ENCODE data around the gene GNPDA1. TPM values are rescaled to one million over a fixed set of nuclear protein-coding genes. Genes with fewer than 3 reads are reported as not detected.
A peak's percentile ranks its signal among the peaks of the same experiment; 100 is the strongest.
"Not testable (repeated sequence)": the region's sequence is repeated elsewhere in the genome, so short reads cannot be mapped to it uniquely, and the experiment has no call there.

GNPDA1 gene
- total RNA-seq = 10 to 100 TPM; 15.0 to 16.6 TPM
- long read RNA-seq, transcript GNPDA1-201 (7 exons, 2,273 nt) = major isoform, 8 of 14 reads
- long read RNA-seq, partial matches to known transcripts = 1 of 14 reads
- long read RNA-seq, other reads (novel, unspliced or antisense) = 2 of 14 reads

DNA sequence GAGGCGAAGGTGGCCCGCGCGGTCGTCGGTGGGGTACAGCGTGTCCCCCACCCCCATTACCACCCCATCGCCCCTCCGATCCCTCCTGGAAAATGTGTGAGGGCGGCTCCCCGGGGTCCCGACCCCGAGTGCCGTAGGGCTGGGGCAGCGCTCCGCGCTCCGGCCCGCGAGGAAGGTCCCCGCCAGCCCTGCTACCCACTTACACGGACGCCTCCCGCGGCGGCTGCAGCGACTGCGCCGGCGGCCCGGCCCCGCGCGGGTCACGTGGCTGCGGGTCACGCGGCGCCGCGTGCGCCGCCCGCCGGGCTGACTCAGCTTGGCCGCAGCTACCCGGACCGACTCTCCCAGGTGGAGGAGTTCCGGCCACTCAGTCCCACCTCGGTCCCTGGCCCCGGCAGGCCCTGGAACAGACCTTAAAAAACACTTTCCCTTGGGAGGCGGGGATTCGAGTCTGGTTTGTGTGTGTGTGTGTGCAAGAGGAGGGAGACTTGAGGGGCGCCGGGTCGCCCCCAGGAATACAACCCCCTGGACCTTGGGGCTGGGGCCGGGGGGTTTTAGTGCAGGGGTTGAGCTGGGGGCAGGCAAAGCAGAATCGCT, at the start of gene GNPDA1:
Gene GNPDA1 (minus strand): TSS at position 236 of the 597 bp plus-strand sequence. CDS start 992 bp downstream, outside the sequence.
- ATAC-seq (peak; percentile 97), DNase-seq (peak; percentile 77 to 86)
- intact Hi-C loops (cut with DNase I, micrococcal nuclease) = loop anchor here in 1 of 2 donors (5.0 kb wide), 1 partner anchor 129 kb away; no protein-coding TSS in a partner anchor

DNA sequence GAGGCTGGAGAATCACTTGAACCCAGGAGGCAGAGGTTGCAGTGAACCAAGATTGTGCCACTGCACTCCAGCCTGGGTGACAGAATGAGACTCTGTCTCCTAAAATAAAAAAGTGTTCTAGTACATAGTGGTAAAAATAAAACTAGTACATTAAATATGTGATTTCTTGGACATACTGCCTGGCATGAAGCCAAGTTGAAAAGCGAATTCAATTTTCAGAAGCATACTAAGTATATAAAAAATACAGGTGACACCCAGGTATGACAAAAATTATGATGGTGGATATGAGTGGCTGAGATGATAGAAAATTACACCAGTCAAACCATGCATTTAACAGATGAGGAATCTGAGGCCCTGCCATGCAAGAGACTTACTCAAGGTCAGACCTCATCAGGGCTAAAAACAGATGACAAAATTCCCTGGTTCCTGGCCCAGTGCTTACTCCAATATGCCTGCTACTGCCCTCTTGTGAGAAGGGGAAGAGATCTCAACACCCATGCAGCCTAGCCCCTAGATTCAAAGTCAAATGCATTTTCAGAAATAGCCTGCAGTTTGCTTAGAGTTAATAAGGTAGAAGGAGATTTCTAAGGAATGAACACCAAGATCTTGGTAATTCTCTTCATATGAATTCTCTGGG, 46.6 kb upstream of the GNPDA1 start:
- DNase-seq = no peak
- intact Hi-C loops (cut with DNase I, micrococcal nuclease) = no loop called here
- ATAC-seq = no peak

DNA sequence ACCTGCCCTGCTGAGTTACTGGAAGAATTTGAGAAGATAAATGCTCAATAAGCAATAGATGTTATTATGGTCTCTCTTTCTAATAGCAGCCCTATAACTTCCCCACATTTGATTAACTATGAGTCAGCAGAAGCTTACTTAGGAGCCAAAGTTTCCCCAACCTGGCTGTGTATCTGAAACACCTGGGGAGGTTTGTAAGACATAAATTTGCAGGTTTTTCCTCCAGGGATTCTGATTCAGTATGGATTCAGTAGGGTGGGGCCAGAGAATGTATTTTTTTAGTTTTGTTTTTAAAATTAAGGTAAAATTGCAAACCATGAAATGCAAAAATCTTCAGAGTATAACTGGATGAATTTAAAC, 44.9 kb upstream of the GNPDA1 start:
- ATAC-seq = no peak
- DNase-seq = no peak
- intact Hi-C loops (cut with DNase I, micrococcal nuclease) = no loop called here

DNA sequence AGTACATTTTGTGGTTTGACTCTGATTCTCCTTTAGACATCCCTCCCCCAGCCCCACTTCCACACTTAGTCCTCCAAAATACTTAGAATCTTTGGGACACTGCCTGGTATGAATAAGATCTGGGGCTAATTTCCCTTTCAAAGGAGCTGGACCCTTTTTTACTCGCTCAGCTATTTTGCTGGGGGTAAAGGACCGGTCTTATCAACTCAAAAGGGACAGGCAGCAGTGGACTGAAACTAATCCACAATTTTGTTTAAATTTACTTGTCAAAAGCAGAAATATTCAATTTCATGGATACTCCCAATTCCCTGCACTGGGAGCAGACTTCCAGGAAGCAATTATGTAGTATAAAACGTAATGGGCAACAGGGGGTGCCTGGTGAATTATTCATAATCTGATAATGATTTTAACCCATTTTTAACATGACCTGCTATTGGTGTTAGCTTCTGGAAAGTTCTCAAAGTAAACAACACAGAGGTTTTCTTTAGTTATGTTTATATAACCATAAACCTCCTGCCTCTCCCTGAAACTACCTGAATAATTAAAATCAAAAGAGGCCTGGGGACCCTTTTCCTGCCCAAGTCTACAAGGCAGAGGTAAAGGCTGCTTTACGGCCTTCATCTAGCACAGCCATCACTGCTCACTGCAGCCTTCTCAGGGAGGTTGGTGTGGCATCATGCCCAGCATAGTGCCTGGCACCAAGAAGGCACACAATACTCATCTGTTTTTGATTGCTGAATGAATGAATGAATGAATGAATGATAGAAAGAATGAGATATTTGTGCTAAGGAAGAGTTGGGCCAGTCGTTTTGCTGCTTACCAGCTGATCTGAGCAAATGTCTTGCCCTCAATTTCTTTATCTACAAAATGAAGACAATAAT, 44.2 kb upstream of the GNPDA1 start:
- intact Hi-C loops (cut with DNase I, micrococcal nuclease) = no loop called here
- DNase-seq = no peak
- ATAC-seq = no peak

DNA sequence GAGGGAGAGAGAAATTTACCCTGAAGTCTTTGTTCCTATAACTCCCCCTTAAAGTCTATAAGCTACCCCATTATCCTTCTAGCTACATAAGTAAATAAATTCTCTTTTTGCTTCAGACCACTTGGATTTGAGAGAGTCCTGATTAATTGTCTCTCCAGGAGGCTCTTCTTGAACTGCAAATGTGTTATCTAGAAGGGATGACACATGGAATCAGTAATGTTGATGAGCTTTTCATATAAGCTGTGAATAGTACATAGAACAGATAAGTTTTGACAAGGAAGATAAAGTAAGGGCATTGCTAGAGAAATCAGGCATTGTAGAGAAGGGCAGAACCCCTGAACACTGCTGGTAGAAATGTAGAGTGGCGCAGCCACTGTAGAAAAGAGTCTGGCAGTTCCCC, 42.5 kb upstream of the GNPDA1 start:
- no peak for DNase-seq
- intact Hi-C loops (cut with DNase I, micrococcal nuclease) = no loop called here
- no peak for ATAC-seq

DNA sequence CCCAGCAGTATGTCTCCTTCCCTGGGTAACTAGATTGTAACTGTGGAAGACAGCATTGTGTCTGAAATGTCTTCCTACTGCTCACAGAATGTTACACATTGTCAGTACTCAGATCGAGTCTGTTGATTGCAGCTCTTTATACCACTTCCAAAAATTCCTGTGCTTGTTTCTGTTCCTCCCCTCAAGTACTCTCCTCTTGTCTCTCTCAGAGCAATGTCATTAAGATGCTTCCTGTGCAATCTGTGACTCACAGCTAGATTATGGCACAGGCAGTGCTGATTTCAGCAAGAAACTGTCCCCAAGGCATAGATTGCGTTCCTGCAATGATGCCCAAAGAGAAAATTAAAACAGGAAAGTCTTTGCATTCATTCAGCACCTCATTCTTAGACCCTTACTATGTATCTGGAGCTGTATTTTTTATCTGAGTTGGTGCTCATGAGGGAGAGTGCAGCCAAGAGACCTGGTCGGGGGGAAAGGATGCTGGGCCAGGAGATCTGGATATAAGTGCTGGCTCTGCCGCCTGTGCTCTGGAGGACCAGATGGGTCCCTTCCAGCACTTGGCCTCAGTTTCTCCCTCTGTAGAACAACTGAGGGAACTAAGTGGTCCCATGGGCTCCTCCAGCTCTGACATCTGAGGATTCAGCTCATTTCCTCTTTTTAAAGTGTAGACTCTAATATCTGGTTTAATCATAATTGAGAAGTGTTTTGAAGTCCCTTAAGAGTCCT, 40.8 kb upstream of the GNPDA1 start:
- intact Hi-C loops (cut with DNase I, micrococcal nuclease) = no loop called here
- ATAC-seq (peak; percentile 15), DNase-seq (no peak)

DNA sequence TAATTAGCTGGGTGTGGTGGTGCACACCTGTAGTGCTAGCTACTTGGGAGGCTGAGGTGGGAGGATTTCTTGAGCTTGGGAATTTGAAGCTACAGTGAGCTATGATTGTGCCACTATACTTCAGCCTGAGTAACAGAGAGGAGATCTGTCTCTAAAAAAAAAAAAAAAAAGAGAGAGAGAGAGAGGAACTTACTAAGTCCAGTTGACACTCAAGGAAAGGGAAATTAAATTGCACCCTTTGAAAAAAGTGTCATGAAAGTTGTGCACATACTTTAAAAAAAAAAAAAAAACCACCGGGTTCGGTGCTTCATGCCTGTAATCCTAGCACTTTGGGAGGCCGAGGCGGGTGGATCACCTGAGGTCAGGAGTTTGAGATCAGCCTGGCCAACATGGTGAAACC, 39.2 kb upstream of the GNPDA1 start:
- DNase-seq; intact Hi-C loops (cut with DNase I, micrococcal nuclease); ATAC-seq: not testable (repeated sequence)

DNA sequence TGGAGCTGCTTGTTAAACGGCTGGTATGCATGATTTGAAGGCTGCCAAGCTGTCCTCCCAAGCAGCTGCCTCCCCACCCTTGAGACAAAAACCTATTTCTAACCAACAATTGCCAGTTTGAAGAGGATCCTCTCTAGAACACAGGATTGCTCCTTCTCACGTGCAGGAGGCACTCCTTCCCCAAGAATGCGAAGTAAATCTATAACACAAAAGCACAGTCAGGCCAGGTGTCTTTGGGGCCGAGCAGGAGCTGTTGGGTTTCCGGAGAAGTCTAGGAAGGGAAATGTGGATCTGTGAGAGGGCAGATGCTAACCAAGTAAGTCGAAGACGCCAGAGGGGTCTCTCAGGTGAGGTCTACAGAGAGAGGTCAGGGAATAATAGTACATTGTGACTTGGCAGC, 35.4 kb upstream of the GNPDA1 start:
- intact Hi-C loops (cut with DNase I, micrococcal nuclease) = no loop called here
- DNase-seq (no peak), ATAC-seq (no peak)

DNA sequence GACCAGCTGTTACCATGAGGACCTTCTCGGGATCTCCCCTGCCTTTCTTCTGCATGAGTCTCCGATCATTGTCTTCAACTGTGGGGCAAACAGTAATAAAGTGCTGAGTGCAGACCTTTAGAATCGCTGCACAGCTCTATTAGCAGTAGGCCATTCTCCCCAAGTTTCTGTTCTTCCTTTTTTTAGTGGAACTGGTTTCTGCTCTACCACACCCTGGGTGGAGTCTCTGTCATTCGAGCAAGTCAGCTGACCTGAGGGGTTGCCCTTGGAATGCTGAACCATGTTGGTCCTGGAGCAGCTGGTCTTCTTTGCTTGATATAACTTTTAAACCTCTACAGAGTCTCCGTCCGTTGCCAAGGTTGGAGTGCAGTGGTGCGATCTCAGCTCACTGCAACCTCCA, 33.4 kb upstream of the GNPDA1 start:
- DNase-seq (no peak), ATAC-seq (peak; percentile 40)

DNA sequence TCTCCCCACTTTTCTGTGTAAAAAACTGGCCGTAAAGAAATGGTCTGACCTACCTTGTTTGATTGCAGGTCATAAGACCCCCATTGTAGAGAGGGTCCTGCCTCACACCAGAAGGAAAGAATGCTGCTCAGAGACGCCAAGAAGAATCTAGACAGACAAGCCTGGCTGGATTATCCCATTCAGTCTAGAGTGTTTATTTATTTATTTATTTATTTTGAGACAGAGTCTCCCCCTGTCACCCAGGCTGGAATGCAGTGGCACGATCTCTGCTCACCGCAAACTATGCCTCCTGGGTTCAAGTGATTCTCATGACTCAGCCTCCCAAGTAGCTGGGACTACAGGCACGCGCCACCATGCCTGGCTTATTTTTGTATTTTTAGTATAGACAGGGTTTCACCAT, 28.1 kb upstream of the GNPDA1 start:
- intact Hi-C loops (cut with DNase I, micrococcal nuclease); DNase-seq; ATAC-seq: not testable (repeated sequence)

More for the DNA sequence above, 33.4 kb upstream of the GNPDA1 start:
- intact Hi-C loops (cut with DNase I, micrococcal nuclease) = no loop called here

DNA sequence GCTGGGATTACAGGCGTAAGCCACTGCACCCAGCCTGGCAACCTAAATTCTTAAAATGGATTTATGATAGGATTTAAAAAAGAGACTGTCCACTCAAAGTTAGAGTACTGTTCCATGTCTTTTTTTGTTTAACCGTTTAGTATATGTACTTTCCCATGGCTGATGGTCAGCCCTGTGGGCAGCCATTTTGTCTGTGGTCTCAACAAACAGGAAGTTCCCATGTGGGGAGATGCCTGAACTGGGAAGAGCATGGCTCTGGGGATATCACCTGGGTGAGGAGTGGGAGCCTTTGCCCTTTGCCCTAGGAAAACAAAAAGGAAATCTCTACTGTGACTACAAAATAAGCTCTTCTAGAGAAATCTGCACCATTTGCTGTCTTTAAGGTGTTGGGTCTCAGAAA, 27.5 kb upstream of the GNPDA1 start:
- no peak for ATAC-seq
- DNase-seq = no peak
- intact Hi-C loops (cut with DNase I, micrococcal nuclease) = no loop called here

DNA sequence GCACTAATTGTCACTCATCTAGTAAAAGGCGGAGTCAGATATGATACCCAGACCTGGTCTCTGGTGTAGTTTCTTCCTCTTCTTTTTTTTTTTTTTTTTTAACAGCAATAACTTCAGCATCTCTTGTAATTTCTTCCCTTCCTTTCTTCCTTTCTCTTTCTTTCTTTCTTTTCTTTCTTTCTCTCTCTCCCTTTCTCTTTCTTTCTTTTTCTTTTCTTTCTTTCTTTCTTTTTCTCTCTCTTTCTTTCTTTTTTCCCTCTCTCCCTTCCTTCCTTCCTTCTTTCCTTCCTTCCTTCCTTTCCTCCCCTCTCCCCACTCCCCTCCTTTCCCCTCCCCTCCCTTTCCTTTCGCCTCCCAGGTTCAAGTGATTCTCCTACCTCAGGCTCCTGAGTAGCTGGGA, 25.9 kb upstream of the GNPDA1 start:
- intact Hi-C loops (cut with DNase I, micrococcal nuclease) = no loop called here
- ATAC-seq (no peak), DNase-seq (no peak)

DNA sequence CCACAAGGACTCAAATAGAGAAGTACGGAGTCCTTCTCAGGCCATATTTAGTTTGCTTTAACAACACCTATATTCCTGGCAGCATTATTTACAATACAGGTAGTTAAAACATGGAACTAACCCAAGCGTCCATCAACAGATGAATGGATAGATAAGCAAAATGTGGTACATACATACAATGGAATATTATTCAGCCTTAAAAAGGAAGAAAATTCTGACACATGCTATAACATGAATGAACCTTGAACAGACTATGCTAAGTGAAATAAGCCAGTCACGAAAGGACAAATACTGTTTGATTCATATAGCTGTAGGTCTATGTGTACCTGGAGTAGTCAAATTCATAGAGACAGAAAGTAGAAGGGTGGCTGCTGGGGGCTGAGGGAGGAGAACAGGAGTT, 24.8 kb upstream of the GNPDA1 start:
- DNase-seq; ATAC-seq; intact Hi-C loops (cut with DNase I, micrococcal nuclease): not testable (repeated sequence)

DNA sequence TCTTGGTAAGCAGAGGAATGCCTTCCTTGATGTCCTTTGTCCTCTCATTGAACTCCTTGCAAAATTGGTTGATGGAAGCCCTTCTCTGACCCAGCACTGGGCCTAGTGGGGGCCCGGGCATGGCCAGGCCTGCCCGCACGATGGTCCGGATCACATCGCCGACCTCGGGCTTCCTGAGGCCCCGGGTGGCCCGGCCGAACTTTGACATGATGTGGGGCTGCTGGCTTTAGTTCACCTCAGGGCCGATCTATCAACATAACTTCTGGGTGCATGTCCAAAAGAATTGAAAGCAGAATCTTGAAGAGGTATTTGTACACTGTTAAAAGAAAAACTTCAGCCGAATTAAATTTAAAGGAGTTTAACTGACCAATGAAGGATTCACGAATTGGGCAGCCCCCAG, 24.1 kb upstream of the GNPDA1 start:
- ATAC-seq (no peak), DNase-seq (no peak)
- intact Hi-C loops (cut with DNase I, micrococcal nuclease) = no loop called here

DNA sequence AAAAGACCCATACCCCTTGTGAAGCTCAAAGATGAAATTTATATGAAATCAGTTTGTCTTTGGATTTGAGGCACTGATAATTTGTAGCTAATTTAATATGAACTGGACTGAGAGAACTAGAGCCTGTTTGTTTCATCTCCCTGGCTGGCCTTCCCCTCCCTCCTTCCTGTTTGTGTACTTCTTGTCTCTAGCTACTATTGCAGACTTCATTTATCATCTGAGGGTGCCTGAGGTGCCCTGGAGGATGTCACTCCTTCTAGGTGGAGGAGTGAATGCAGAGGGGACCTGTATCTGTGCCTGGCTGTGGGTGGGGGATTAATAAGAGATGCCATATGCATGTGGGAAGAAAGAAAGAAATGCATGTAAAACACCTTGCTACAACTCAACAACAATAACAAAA, 22.2 kb upstream of the GNPDA1 start:
- intact Hi-C loops (cut with DNase I, micrococcal nuclease) = no loop called here
- DNase-seq = no peak
- ATAC-seq = no peak

DNA sequence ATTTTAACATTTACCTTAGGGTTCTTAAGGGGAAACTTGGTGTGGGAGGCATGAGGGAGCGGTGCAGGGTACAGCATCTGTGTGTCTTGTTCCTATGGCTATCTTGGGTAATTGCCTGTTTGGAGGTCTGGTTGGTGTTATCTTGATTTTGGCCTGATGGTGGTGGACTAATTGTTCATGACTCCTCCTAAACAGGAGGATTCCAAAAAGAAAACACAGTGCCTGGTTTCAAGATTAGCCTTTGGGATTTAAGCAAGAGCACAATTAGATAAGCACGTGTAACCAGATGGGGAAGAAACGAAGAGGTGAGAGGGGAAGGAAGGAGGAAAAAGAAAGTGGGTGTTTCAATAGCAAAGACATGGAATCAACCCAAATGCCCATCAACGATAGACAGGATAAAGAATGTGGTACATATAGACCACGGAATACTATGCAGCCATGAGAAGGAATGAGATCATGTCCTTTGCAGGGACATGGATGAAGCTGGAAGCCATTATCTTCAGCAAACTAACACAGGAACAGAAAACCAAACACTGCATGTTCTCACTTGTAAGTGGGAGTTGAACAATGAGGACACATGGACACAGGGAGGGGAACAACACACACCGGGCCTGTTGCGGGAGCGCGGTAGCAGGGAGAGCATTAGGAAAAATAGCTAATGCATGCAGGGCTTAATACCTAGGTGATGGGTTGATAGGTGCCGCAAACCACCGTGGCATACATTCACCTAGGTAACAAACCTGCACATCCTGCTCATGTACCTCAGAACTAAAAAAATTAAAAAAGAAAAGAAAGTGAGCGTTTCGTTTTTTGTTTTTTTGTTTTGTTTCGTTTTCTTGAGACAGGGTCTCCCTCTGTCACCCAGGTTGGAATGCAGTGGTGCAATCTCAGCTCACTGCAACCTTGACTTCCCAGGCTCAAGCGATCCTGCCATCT, 21.1 kb upstream of the GNPDA1 start:
- intact Hi-C loops (cut with DNase I, micrococcal nuclease); DNase-seq; ATAC-seq: not testable (repeated sequence)

DNA sequence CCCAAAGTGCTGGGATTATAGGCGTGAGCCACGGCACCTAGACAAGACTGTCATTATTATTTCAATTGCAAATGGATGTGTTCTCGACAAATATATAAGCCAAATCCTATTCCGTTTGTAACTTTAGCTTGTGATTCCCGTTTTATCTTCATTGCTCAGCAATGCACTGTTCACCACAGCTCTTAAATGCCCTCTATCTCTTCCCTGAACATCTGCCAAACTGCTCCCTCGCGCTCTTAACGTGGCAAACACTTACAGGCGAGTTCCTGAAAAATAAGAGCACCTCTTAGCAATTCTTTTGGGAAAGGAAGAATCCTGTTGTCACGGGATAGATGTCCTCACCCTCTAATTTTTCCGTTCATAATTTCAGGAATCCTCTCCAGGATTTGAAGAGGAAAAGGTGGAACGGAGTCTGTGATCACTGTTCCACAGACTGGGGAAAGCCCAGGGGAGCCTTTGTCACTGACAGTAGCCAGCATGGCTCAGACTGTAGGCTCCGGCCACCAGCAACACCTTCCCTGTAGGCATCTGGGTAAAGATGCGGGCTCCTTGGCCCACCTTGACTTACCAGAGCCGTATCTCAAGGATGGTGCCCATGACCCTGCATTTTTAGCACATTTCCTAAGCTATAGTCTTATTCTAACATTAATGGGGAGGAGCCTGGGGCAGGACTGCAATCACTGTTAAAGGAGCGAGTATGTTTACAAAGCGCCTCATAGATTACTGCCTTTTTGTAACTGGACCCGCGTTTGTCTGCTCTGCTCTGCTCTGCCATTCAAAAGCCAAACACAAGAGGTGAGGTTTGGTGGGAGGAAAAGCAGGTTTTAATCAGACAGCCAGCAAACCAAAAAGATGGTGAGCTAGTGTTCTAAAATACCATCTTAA, 20.2 kb upstream of the GNPDA1 start:
- intact Hi-C loops (cut with DNase I, micrococcal nuclease) = no loop called here
- DNase-seq (no peak), ATAC-seq (no peak)

Measured in left colon (tissue), 2 donors.